ENCODE data around the gene KREMEN1.

KREMEN1 gene

DNA sequence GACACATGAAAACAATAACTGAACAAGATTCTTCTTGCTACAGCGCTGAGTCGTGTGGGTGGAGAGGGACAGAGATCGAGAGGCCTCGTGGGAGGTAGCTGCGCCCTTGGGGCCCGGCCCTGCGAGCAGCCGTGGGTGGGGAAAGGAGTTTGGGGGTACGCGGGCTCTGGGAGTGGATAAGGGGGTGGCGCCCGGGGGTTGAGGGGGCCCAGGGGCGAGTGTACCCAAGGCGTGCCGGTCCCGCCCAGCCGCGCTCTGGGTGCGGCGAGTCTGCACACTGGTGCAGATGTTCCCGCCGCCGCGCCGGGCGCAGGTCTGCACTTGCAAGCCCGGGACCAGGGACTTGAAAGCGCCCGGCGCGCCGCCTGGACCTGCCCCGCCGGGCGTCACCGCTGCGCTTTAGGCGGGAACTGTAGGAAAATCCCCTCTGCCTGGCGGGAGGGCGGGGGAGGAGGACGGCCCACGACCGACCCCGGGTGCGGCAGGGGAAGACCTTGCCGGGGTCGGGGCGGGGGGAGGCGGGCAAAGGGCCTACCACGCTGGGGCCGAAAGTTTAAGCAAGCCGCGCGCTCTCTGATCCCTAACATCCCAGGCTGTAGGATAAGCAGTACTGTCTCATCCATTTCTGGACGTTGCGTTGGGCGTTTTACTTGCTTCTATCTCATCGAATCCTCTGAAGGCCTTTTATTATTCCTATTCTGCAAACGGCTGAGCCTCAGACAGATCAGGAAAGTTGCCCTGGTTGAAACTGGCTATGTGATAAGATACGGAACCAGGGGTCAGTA lies 1.4 kb upstream of the KREMEN1 start:
- H3K36me3 ChIP-seq (ENCODE audit: insufficient read depth, low read depth, low read length) = no peaks in the 10 kb centered on the region
- no peak overlapping the region for H3K27ac ChIP-seq (ENCODE audit: low read length)
- H3K9me3 ChIP-seq (ENCODE audit: insufficient read depth, low read depth, low read length) = no peaks in the 10 kb centered on the region
- no peak overlapping the region for H3K9ac ChIP-seq (ENCODE audit: low read depth, low read length)
- peaks cover 7% of the 10 kb centered on the region; the same call in 1 of the 2 replicates for H3K4me1 ChIP-seq (ENCODE audit: insufficient read depth, low read length)
- peak overlapping the region; percentile 61 for H3K4me3 ChIP-seq (ENCODE audit: low read length)
- peaks cover 70% of the 10 kb centered on the region for H3K27me3 ChIP-seq (ENCODE audit: insufficient read depth, low read length)

DNA sequence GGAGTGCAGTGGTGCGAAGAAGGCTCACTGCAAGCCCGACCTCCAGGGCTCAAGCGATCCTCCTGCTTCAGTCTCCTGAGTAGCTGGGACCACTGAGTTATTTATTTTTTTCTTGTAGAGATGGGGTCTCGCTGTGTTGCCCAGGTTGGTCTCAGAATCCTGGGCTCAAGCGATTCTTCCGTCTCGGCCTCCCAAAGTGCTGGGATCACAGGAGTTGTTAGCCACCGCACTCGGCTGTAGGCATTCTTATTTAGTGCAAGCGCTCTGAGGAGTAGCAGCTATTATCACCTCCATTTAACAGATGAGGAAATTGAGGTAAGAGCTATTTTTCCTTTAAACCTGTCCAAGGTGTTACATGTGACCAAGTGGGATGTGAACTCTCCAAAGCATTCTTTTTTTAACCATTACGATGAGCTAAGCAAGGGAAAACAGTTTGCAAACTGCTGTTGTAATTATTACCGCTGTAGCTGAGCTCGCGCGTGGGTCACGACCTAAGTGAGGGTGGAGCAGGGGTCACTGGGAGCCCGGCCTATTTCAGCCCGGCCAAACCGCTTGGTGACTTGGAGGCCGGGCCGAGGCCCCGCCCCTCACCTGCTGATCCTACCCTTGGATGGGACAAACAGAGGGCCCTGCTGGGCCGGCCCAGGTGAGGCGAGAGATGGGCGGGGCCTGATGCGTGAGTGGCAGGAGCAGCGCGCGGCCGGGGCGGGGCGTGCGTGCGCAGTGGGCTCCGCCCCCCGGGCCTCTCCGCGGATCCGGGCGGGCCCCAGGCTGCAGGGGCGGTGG lies 449 bp upstream of the KREMEN1 start:
- H3K27ac ChIP-seq (ENCODE audit: low read length) = no peak overlapping the region
- peaks cover 7% of the 10 kb centered on the region; the same call in 1 of the 2 replicates for H3K4me1 ChIP-seq (ENCODE audit: insufficient read depth, low read length)
- no peak overlapping the region for H3K9ac ChIP-seq (ENCODE audit: low read depth, low read length)
- no peaks in the 10 kb centered on the region for H3K36me3 ChIP-seq (ENCODE audit: insufficient read depth, low read depth, low read length)
- H3K9me3 ChIP-seq (ENCODE audit: insufficient read depth, low read depth, low read length) = no peaks in the 10 kb centered on the region
- H3K4me3 ChIP-seq (ENCODE audit: low read length) = peak overlapping the region; percentile 61
- H3K27me3 ChIP-seq (ENCODE audit: insufficient read depth, low read length) = peaks cover 70% of the 10 kb centered on the region

- Histone ChIP-seq H3K9me3 (ENCODE audit: insufficient read depth, low read depth, low read length) (no peaks in the 10 kb centered on the region), H3K4me3 (ENCODE audit: low read length) (peak overlapping the region; percentile 68), H3K27me3 (ENCODE audit: insufficient read depth, low read length) (peaks cover 70% of the 10 kb centered on the region), H3K9ac (ENCODE audit: low read depth, low read length) (peak overlapping the region; percentile 3; the same call in 1 of the 2 replicates), H3K4me1 (ENCODE audit: insufficient read depth, low read length) (peaks cover 7% of the 10 kb centered on the region; the same call in 1 of the 2 replicates), H3K27ac (ENCODE audit: low read length) (no peak overlapping the region), H3K36me3 (ENCODE audit: insufficient read depth, low read depth, low read length) (no peaks in the 10 kb centered on the region)
Observed at GRCh38 chr22:29073618-29074275, 912 bp downstream of the KREMEN1 start.

GRCh38 chr22:29074276-29074772 lies 1.5 kb downstream of the KREMEN1 start:
- Histone ChIP-seq H3K27ac (ENCODE audit: low read length) (no peak overlapping the region), H3K9me3 (ENCODE audit: insufficient read depth, low read depth, low read length) (no peaks in the 10 kb centered on the region), H3K4me3 (ENCODE audit: low read length) (peak overlapping the region; percentile 68), H3K27me3 (ENCODE audit: insufficient read depth, low read length) (peaks cover 65% of the 10 kb centered on the region), H3K4me1 (ENCODE audit: insufficient read depth, low read length) (peaks cover 7% of the 10 kb centered on the region; the same call in 1 of the 2 replicates), H3K36me3 (ENCODE audit: insufficient read depth, low read depth, low read length) (no peaks in the 10 kb centered on the region), H3K9ac (ENCODE audit: low read depth, low read length) (peak overlapping the region; percentile 3; the same call in 1 of the 2 replicates)

DNA sequence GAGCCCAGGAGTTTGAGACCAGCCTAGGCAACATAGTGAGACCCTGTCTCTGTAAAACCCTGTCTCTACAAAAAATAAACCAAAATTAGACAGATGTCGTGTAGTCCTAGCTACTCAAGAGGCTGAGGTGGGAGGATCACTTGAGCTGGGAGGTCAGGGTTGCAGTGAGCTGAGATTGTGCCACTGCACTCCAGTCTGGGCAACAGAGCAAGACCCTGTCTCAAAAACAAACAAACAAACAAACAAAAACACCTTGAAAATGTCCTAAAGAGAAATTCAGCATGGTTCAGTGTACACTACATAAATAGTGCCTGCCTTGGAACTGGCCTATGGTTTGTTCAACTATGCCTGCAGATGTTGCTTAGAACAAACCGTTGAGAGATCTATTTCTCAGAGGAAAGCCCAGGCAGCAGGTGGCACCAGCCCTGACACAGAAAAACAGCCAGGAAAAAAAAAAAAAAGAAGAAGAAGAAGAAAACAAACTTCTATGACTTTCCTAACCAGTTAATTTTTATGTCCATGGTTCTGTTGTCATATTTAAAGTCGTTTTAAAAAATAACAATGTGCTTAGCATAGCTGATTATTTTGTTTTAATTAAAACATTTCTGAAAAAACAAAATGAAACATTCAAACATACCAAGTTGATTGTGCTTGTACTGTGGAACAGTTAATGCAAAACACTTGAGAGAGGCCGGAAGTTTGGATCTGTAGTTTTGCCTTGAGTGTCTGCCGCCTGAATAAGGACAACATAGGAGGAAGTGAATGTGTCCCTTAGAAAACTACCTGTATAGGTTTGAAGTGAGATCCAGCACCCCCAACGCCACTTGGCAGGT lies 5.4 kb downstream of the KREMEN1 start:
- Histone ChIP-seq H3K4me3 (ENCODE audit: low read length) (no peak overlapping the region), H3K27me3 (ENCODE audit: insufficient read depth, low read length) (peaks cover 30% of the 10 kb centered on the region), H3K27ac (ENCODE audit: low read length) (no peak overlapping the region), H3K36me3 (ENCODE audit: insufficient read depth, low read depth, low read length) (no peaks in the 10 kb centered on the region), H3K9me3 (ENCODE audit: insufficient read depth, low read depth, low read length) (no peaks in the 10 kb centered on the region), H3K4me1 (ENCODE audit: insufficient read depth, low read length) (no peaks in the 10 kb centered on the region; the same call in 1 of the 2 replicates), H3K9ac (ENCODE audit: low read depth, low read length) (no peak overlapping the region)

DNA sequence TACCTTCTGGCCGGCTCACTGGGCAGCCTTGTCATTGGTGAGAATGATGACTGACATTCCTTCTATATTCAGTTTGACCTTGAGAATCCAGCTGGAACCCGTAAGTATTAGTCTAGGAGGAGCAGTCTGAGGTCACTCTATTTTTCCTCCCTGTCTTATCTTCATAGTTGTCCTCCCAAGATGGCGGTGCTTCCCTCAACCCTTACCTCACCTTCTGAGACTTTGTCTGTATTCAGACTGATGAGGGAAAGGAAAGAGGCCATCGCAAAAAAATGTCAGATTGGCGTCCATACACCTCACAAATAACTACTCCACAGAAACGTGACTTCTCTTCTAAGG lies 6.0 kb downstream of the KREMEN1 start:
- Histone ChIP-seq H3K36me3 (ENCODE audit: insufficient read depth, low read depth, low read length) (no peaks in the 10 kb centered on the region), H3K27me3 (ENCODE audit: insufficient read depth, low read length) (peaks cover 24% of the 10 kb centered on the region), H3K9ac (ENCODE audit: low read depth, low read length) (no peak overlapping the region), H3K4me3 (ENCODE audit: low read length) (no peak overlapping the region), H3K4me1 (ENCODE audit: insufficient read depth, low read length) (peaks cover 2% of the 10 kb centered on the region; the same call in 1 of the 2 replicates), H3K27ac (ENCODE audit: low read length) (no peak overlapping the region), H3K9me3 (ENCODE audit: insufficient read depth, low read depth, low read length) (no peaks in the 10 kb centered on the region)

DNA sequence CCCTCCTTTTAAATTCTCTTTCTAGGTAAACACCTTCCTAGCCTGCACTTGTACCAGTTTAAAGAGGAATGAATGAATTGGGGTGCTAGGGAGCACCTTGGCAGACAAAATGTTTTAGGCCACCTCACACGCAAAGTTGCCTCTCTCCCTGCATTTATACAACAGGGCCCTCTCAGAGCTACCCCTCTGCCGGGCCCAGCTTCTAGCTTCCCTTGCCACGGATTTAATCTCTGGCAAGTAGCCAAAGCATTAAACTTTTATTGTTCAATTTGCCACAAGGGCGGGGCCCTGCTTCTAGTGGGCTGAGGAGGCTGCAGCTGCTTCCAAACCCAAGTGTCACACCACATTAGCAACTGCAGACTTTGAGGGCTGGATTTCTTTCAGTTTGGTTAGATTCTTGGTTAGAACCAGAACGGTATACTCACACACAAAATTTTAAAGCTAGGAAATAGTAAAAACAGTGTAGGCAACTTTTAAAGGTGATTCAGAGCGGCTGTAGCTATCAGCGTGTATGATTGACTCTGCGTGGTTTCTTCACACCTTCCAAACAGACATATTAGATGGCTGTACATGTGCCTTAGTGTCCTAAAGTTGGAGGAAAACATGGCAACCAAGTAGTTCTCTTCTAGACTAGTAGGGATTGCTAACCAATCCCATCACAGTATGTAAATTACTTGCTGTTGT lies 6.5 kb downstream of the KREMEN1 start:
- Histone ChIP-seq H3K9ac (ENCODE audit: low read depth, low read length) (no peak overlapping the region), H3K4me1 (ENCODE audit: insufficient read depth, low read length) (peaks cover 5% of the 10 kb centered on the region; the same call in 1 of the 2 replicates), H3K4me3 (ENCODE audit: low read length) (no peak overlapping the region), H3K9me3 (ENCODE audit: insufficient read depth, low read depth, low read length) (no peaks in the 10 kb centered on the region), H3K36me3 (ENCODE audit: insufficient read depth, low read depth, low read length) (no peaks in the 10 kb centered on the region), H3K27me3 (ENCODE audit: insufficient read depth, low read length) (peaks cover 19% of the 10 kb centered on the region), H3K27ac (ENCODE audit: low read length) (no peak overlapping the region)

DNA sequence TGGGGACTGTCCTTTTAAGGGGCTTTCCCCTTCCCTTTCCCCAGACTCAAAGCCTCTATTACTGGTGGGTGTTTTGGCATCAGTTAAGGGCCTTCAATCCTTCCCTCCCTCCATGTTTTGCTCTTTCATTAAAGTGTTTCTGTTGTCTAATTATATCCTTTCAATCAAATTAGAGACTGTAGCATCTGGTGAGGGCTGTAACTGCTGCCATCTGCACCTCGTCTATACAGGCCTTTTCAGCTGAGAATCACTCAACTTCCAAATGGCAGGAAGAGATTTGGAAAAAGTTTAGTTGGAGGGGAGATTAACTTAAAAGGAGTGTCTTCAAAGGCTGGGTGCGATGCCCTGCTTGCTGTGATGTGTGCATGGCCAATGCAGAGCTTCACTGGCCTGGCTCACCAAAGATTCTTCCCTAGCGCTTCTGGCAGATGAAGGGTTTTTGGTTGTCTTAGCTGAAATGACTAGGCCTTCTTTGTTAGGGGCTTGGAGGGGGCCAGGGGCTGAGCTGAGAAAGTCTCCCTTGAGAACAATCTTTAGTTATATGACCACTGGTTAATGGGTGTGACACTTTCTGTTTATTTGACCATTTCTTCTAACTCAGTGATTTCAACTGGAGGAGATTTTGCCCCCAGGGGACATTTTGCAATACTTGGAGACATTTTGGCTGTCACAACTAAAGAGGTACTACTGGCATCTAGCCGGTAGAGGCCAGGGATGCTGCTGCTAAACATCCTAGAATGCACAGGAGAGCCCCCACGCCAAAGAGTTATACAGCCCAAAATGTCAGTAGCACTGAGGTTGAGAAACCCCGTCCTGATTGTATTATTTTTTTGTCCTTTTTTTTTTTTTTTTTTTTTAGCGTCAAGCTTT lies 7.5 kb downstream of the KREMEN1 start:
- Histone ChIP-seq H3K4me1 (ENCODE audit: insufficient read depth, low read length) (peaks cover 5% of the 10 kb centered on the region; the same call in 1 of the 2 replicates), H3K36me3 (ENCODE audit: insufficient read depth, low read depth, low read length) (no peaks in the 10 kb centered on the region), H3K27me3 (ENCODE audit: insufficient read depth, low read length) (peaks cover 9% of the 10 kb centered on the region; the same call in 1 of the 2 replicates), H3K9me3 (ENCODE audit: insufficient read depth, low read depth, low read length) (no peaks in the 10 kb centered on the region), H3K9ac (ENCODE audit: low read depth, low read length) (no peak overlapping the region), H3K4me3 (ENCODE audit: low read length) (no peak overlapping the region), H3K27ac (ENCODE audit: low read length) (no peak overlapping the region)

DNA sequence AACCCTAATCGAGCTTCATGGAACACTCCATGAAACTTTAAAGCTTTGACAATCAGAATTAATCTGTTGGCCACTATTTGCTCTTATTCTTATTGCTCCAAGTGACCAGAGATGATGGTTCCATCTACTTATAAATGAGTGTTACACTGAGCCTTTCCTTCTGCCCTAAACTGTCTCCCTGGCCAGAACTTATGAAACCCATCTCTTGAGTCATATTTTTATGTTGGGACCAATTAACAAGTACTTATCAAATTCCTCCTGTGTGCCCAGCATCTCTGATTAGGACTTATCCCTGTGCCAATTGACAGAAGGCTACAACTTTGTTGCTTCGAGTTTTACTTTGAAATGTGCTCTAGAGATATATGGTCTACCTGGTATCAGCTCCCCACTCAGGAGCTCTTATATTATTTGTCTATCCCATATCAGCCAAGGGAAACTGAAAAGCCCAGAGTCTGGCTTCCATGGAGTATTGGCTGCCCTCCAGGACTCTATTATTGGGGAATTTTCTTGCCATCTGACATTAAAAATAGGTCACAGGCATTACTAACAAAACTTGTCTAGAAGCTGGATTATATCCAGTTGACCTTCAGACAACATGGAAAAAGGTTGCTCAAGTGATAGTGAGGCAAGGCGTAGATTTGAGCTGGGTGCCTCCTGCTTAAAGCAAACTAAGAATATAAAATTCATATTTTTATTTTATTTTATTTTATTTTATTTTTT lies 8.8 kb downstream of the KREMEN1 start:
- Histone ChIP-seq H3K9me3 (ENCODE audit: insufficient read depth, low read depth, low read length) (no peaks in the 10 kb centered on the region), H3K36me3 (ENCODE audit: insufficient read depth, low read depth, low read length) (no peaks in the 10 kb centered on the region), H3K27ac (ENCODE audit: low read length) (no peak overlapping the region), H3K4me3 (ENCODE audit: low read length) (no peak overlapping the region), H3K4me1 (ENCODE audit: insufficient read depth, low read length) (peaks cover 5% of the 10 kb centered on the region; the same call in 1 of the 2 replicates), H3K9ac (ENCODE audit: low read depth, low read length) (no peak overlapping the region), H3K27me3 (ENCODE audit: insufficient read depth, low read length) (no peaks in the 10 kb centered on the region)
